Measurements from ENCODE around the gene SPINT2. TPM values are rescaled to one million over a fixed set of nuclear protein-coding genes. Genes with fewer than 3 reads are reported as not detected.

The SPINT2 gene
- total and polyA plus RNA-seq, 2 donors (not counting 1 experiment from before 2014, with no cell fraction given): 50.0 to 70.0 TPM

DNA sequence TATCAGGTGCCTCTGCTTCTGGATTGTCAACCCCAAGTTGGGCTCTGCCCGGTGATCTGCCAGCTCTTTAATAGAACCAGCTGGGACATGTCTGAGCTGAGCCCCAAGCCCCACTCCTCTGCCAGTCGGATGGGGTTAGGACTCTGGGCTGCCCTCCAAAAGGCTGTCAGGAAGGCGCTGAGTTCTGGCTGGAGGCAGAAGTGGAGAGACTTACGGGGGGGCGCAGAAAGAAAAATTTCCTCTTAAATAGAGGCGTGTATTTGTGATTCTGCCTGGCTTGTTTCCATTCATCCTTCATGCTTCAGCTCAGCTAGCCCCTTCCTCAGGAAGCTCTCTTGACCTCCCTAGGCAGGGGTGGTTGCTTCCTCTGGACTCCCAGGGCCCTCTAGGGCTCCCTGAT, 54.3 kb downstream of the SPINT2 start:
- H3K4me1 Mint-ChIP-seq: peaks cover 43% of the 10 kb centered on the region
- TF ChIP-seq, protein P1, sequence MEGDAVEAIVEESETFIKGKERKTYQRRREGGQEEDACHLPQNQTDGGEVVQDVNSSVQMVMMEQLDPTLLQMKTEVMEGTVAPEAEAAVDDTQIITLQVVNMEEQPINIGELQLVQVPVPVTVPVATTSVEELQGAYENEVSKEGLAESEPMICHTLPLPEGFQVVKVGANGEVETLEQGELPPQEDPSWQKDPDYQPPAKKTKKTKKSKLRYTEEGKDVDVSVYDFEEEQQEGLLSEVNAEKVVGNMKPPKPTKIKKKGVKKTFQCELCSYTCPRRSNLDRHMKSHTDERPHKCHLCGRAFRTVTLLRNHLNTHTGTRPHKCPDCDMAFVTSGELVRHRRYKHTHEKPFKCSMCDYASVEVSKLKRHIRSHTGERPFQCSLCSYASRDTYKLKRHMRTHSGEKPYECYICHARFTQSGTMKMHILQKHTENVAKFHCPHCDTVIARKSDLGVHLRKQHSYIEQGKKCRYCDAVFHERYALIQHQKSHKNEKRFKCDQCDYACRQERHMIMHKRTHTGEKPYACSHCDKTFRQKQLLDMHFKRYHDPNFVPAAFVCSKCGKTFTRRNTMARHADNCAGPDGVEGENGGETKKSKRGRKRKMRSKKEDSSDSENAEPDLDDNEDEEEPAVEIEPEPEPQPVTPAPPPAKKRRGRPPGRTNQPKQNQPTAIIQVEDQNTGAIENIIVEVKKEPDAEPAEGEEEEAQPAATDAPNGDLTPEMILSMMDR (IDR thresholded peaks at IDR 0.05): no peak
- no peak for TF ChIP-seq EZH2 (IDR thresholded peaks at IDR 0.05; ENCODE audit: borderline replicate concordance, insufficient read depth, low read depth, low read length, poor library complexity, severe bottlenecking)
- Histone ChIP-seq H3K27me3 (replicated peaks in 1 of 4; ENCODE audit: control extremely low read depth in 1 of 4, control insufficient read depth in 3 of 4, insufficient read depth in 4 of 4, low read length in 3 of 4) (peaks cover 0 to 2% (median 0%) of the 10 kb centered on the region in 4 experiments), H4K20me1 (ENCODE audit: control insufficient read depth, insufficient read depth, low read length, poor library complexity, severe bottlenecking) (no peaks in the 10 kb centered on the region), H2AFZ (ENCODE audit: insufficient read depth, low read depth, low read length, poor library complexity, severe bottlenecking) (peak overlapping the region; percentile 97), H3K9ac (ENCODE audit: low read length) (no peak overlapping the region), H3K4me3 (ENCODE audit: control extremely low read depth in 1 of 5, extremely low read depth in 1 of 5, insufficient read depth in 1 of 5, low read depth in 2 of 5, low read length in 4 of 5) (no peak overlapping the region), H3K4me1 (ENCODE audit: control insufficient read depth in 2 of 2, insufficient read depth in 2 of 2, low read length in 2 of 2) (peaks cover 24 to 47% of the 10 kb centered on the region in 2 donors), H3K36me3 (replicated peaks in 1 of 2; ENCODE audit: control extremely low read depth in 1 of 2, control insufficient read depth in 1 of 2, extremely low read depth in 1 of 2, insufficient read depth in 2 of 2, low read length in 1 of 2) (no peaks in the 10 kb centered on the region), H3K4me2 (replicated peaks; ENCODE audit: low read depth, low read length, poor library complexity, severe bottlenecking) (peak overlapping the region; percentile 99), H3K79me2 (ENCODE audit: control insufficient read depth, insufficient read depth, low read length) (no peaks in the 10 kb centered on the region), H3K27ac (ENCODE audit: low read length in 2 of 2) (no peak overlapping the region), H3K9me3 (ENCODE audit: control extremely low read depth in 1 of 3, control insufficient read depth in 2 of 3, insufficient read depth in 1 of 3, low read length in 2 of 3) (no peaks in the 10 kb centered on the region)
- intact Hi-C loops (cut with micrococcal nuclease): loop anchor here (5.0 kb wide), 1 partner anchor 76 kb away; no protein-coding TSS in a partner anchor
- ChIA-PET POLR2A (interaction anchor here (0.6 to 0.7 kb wide), 2 partner anchors 53 to 724 kb away, joined by 3 to 10 read pairs; partner anchors contain the start of genes ZNF540 and ZNF571), CTCF (interaction anchor here (1.0 to 2.9 kb wide), 4 partner anchors 66 to 416 kb away, joined by 3 to 12 read pairs (median 4); no protein-coding TSS in a partner anchor)
- WGBS (ENCODE audit: insufficient coverage): 25% methylated on average over 2 of the region's 6 CpGs
- H3K27ac Mint-ChIP-seq: no peak overlapping the region
- ATAC-seq (ENCODE audit: low read depth): no peak
- no peak for DNase-seq
- no peaks in the 10 kb centered on the region for H3K9me3 Mint-ChIP-seq (ENCODE audit: insufficient read depth)
- no peaks in the 10 kb centered on the region for H3K27me3 Mint-ChIP-seq
- peak overlapping the region; percentile 83 for H3K4me3 Mint-ChIP-seq

All from B cell (primary cell).